GM12878 (cell line): ENCODE data around the gene HPSE2. TPM values are rescaled to one million over a fixed set of nuclear protein-coding genes. Genes with fewer than 3 reads are reported as not detected.

Source experiments
- ATAC-seq: fragments of 200-7000 bp; cut with Tn5 transposase; 3 replicates; pipeline ENCODE4 v1.9.1; 2020; ENCODE audit warnings: mild to moderate bottlenecking, moderate library complexity
- BruUV-seq: library from RNA; stranded (reverse); fragments of 400-500 nt; replicated peaks from 2 replicates; lab custom pipeline; 2021; lab: Mats Ljungman, UMichigan
- CTCF ChIA-PET: fragments of 300-600 bp; sonication (Branson Sonifier 250); formaldehyde crosslinking; extraction: SDS; loops from one replicate; lab custom pipeline; 2021; ENCODE audit warnings: inconsistent platforms; lab: Yijun Ruan, JAX
- POLR2A ChIA-PET: fragments of 350-600 bp; formaldehyde crosslinking; extraction: SDS; loops from one replicate; lab custom pipeline; 2021; ENCODE audit warnings: inconsistent platforms; lab: Charles Lee
- RAD21 ChIA-PET: fragments of 300-600 bp; sonication (Branson Sonifier 250); formaldehyde crosslinking; loops from one replicate; lab custom pipeline; 2023; ENCODE audit warnings: antibody characterized with exemption; ENCODE audit not compliant: unreplicated experiment; lab: Charles Lee
- SMC1A ChIA-PET: fragments of 300-600 bp; sonication (Branson Sonifier 250); formaldehyde crosslinking; loops from one replicate; lab custom pipeline; 2023; ENCODE audit not compliant: unreplicated experiment, uncharacterized antibody; lab: Charles Lee
- DNase-seq: peaks from one replicate; pipeline ENCODE4 v3.0.0-alpha.2; 2011; ENCODE audit warnings: low read depth, low spot score
- FAIRE-seq: peaks from 3 replicates; lab custom pipeline; 2011; peaks lifted over from hg19 to GRCh38; lab: Jason Lieb, UNC
- H2AFZ ChIP-seq: 2 replicates; pipeline ENCODE4 v1.6.0; 2011; ENCODE audit warnings: low read depth, low read length, control low read depth; ENCODE audit not compliant: control insufficient read depth
- H3K27ac ChIP-seq: 2 replicates; pipeline ENCODE4 v1.5.1; 2011; ENCODE audit warnings: control low read depth; ENCODE audit not compliant: control insufficient read depth, insufficient read depth
- H3K27me3 ChIP-seq, 2 experiments: replicated peaks in 1 of 2; 2 replicates each; pipeline versions ENCODE4 v1.6.0 to v1.6.1; 2011; ENCODE audit warnings: low read length in 1 of 2; ENCODE audit not compliant: control insufficient read depth in 2 of 2, insufficient read depth in 2 of 2
- H3K36me3 ChIP-seq, 2 experiments: 2 replicates each; pipeline ENCODE4 v1.5.1; 2011; ENCODE audit warnings: low read length in 1 of 2; ENCODE audit not compliant: control insufficient read depth in 2 of 2, insufficient read depth in 2 of 2
- H3K4me1 ChIP-seq: 2 replicates; pipeline ENCODE4 v1.6.1; 2011; ENCODE audit warnings: mild to moderate bottlenecking, low read length, moderate library complexity, mixed read lengths; ENCODE audit not compliant: control insufficient read depth, insufficient read depth
- H3K4me2 ChIP-seq: 2 replicates; pipeline ENCODE4 v1.6.0; 2011; ENCODE audit warnings: control low read depth; ENCODE audit not compliant: control insufficient read depth, insufficient read depth
- H3K4me3 ChIP-seq: fragments of 200-600 bp; sonication (generic); 2 replicates; pipeline ENCODE4 v1.5.1; 2016
- H3K79me2 ChIP-seq: 2 replicates; pipeline ENCODE4 v1.6.0; 2011; ENCODE audit warnings: low read length; ENCODE audit not compliant: control insufficient read depth, insufficient read depth
- H3K9ac ChIP-seq: 2 replicates; pipeline ENCODE4 v1.8.0; 2011; ENCODE audit warnings: low read length, control low read depth, mixed read lengths; ENCODE audit not compliant: control insufficient read depth, insufficient read depth
- H3K9me3 ChIP-seq: replicated peaks from 3 replicates; pipeline ENCODE4 v1.5.1; 2011; ENCODE audit warnings: mild to moderate bottlenecking, low read length; ENCODE audit not compliant: control insufficient read depth, insufficient read depth
- H4K20me1 ChIP-seq: 2 replicates; pipeline ENCODE4 v1.6.0; 2011; ENCODE audit not compliant: control insufficient read depth, insufficient read depth
- ATF2 ChIP-seq: IDR thresholded peaks from 2 replicates; pipeline ENCODE4 v1.6.1; 2012; ENCODE audit warnings: low read length, inconsistent platforms
- CHD2 ChIP-seq: IDR thresholded peaks from 2 replicates; pipeline ENCODE4 v1.6.1; 2011; ENCODE audit warnings: low read depth, low read length, improper control_type of control experiment, borderline replicate concordance
- CREB1 ChIP-seq: IDR thresholded peaks from 2 replicates; pipeline ENCODE4 v1.6.1; 2012; ENCODE audit warnings: low read depth, mild to moderate bottlenecking, inconsistent platforms
- CTCF ChIP-seq, 3 experiments: IDR thresholded peaks in 2 of 3; conservative IDR thresholded peaks in 1 of 3; 2 replicates each; pipeline ENCODE4 v1.5.1; 2011; ENCODE audit warnings: low read depth in 3 of 3, low read length in 3 of 3, mild to moderate bottlenecking in 3 of 3, control low read depth in 2 of 3, moderate library complexity in 2 of 3, inconsistent platforms in 1 of 3, mixed read lengths in 1 of 3; ENCODE audit not compliant: control insufficient read depth in 2 of 3, insufficient read depth in 1 of 3; ENCODE audit errors: extremely low read depth in 1 of 3
- E4F1 ChIP-seq: fragments of 450-650 bp; IDR thresholded peaks from 2 replicates; pipeline ENCODE4 v1.6.1; 2018; ENCODE audit warnings: borderline replicate concordance, mild to moderate bottlenecking; ENCODE audit not compliant: partially characterized antibody
- EED ChIP-seq: sonication (generic); IDR thresholded peaks from 2 replicates; pipeline ENCODE4 v1.6.1; 2016; ENCODE audit warnings: antibody characterized with exemption, low read depth
- HDAC2 ChIP-seq: fragments of 200-600 bp; sonication (generic); IDR thresholded peaks from 2 replicates; pipeline ENCODE4 v1.6.1; 2017
- MEF2B ChIP-seq: fragments of 450-650 bp; IDR thresholded peaks from 2 replicates; pipeline ENCODE4 v1.6.1; 2018; ENCODE audit warnings: mild to moderate bottlenecking, moderate library complexity; ENCODE audit not compliant: partially characterized antibody, poor library complexity, severe bottlenecking
- POLR2AphosphoS2 ChIP-seq: IDR thresholded peaks from 2 replicates; pipeline ENCODE4 v1.6.1; 2011; ENCODE audit warnings: low read depth, mild to moderate bottlenecking, low read length, improper control_type of control experiment, moderate library complexity
- PRDM15 ChIP-seq: fragments of 450-650 bp; formaldehyde crosslinking; IDR thresholded peaks from 2 replicates; pipeline ENCODE4 v1.4.0; 2020; ENCODE audit warnings: mild to moderate bottlenecking, moderate library complexity
- RFX5 ChIP-seq: IDR thresholded peaks from 2 replicates; pipeline ENCODE4 v1.6.1; 2011; ENCODE audit warnings: low read depth, low read length, improper control_type of control experiment
- RUNX3 ChIP-seq: IDR thresholded peaks from 2 replicates; pipeline ENCODE4 v1.6.1; 2012; ENCODE audit warnings: low read length, inconsistent platforms
- SMARCA5 ChIP-seq: fragments of 450-650 bp; IDR thresholded peaks from 2 replicates; pipeline ENCODE4 v1.6.1; 2017; ENCODE audit warnings: mild to moderate bottlenecking
- SREBF2 ChIP-seq: IDR thresholded peaks from 2 replicates; pipeline ENCODE4 v1.6.1; 2012; ENCODE audit warnings: mild to moderate bottlenecking, low read length
- YBX1 ChIP-seq: fragments of 450-650 bp; IDR thresholded peaks from 2 replicates; pipeline ENCODE4 v1.6.1; 2016; ENCODE audit warnings: antibody characterized with exemption
- ZNF384 ChIP-seq: IDR thresholded peaks from 2 replicates; pipeline ENCODE4 v1.6.1; 2012; ENCODE audit warnings: low read depth, mild to moderate bottlenecking, low read length, improper control_type of control experiment, borderline replicate concordance
- in situ Hi-C: fragments of 300-500 bp; cut with MboI; formaldehyde crosslinking; loops from 9 replicates; pipeline ENCODE4 v1.14.3; 2018; ENCODE audit warnings: mixed read lengths
- intact Hi-C: fragments of 100-400 bp; cut with micrococcal nuclease; formaldehyde crosslinking; loops from one replicate; pipeline ENCODE4 v1.14.2; 2022; ENCODE audit not compliant: unreplicated experiment
- polyA plus RNA-seq, 11 experiments: library from polyadenylated mRNA; depleted of rRNA in 4 of 11; unstranded in 6 of 11; stranded (reverse) in 5 of 11; fragments of >200 nt; fragmentation: Nextera tagmentation in 4 of 11; fragmentation: Illumina TruSeq in 1 of 11; extraction: Ambion mirVana in 4 of 11; extraction: Trizol in 1 of 11; gene quantifications; 1 replicate in 1 of 11; 2 replicates in 10 of 11; pipeline versions ENCODE4 v1.2.1 to v1.2.3, GENCODE V29; 2011 to 2016; ENCODE audit warnings: inconsistent platforms in 2 of 11, missing spikeins in 2 of 11, low read depth in 1 of 11
- total RNA-seq, 4 experiments: library from RNA; depleted of rRNA in 3 of 4; stranded (reverse); fragments of >200 nt in 3 of 4; fragmentation: Illumina TruSeq in 1 of 4; extraction: Trizol in 1 of 4; gene quantifications; 2 replicates each; pipeline versions ENCODE4 v1.2.1 to v1.2.3, GENCODE V29; 2013 to 2021

HPSE2 gene
- total and polyA plus RNA-seq, 10 of the 15 experiments (the other 5 are each of a cell fraction or from before 2014, with no cell fraction given): 0.06 TPM; not detected in 9

- TF ChIP-seq E4F1 (no peak), SREBF2 (no peak), HDAC2 (no peak)
Measured at GRCh38 chr10:98582363-98582762, 653.3 kb downstream of the HPSE2 start (continued).

DNA sequence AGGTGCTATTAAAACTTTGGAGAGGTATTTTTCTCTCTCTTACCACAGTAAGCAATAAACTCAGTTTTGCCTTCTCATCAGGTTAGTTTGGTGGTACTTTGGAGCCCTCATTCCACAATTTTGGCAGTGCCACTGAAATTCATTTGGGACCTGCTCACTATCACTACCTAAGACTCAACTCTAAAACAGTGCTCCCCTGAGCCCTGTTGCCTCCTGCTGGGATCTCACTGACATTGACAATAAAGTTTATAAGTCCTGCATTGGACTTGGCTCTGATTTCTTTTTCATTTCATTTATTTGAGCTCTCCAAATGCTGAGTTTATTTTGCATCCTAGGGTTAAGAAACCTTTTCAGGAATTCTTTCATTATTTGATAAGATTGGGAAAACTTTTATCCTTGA lies 658.1 kb downstream of the HPSE2 start:
- Histone ChIP-seq H3K36me3 (no peaks in the 10 kb centered on the region), H3K79me2 (no peaks in the 10 kb centered on the region), H4K20me1 (no peaks in the 10 kb centered on the region), H3K4me3 (no peak overlapping the region), H3K27me3 (no peaks in the 10 kb centered on the region), H3K9ac (no peak overlapping the region), H3K27ac (no peak overlapping the region), H3K9me3 (no peaks in the 10 kb centered on the region), H3K4me1 (no peaks in the 10 kb centered on the region), H3K4me2 (no peak overlapping the region), H2AFZ (no peak overlapping the region)
- FAIRE-seq (no peak), ATAC-seq (no peak), DNase-seq (no peak)
- ChIA-PET CTCF (no interaction called here), POLR2A (no interaction called here), RAD21 (no interaction called here), SMC1A (no interaction called here)
- intact Hi-C loops (no loop called here), in situ Hi-C loops (no loop called here)
- no TSS peak for BruUV-seq
- TF ChIP-seq CHD2 (no peak), ATF2 (no peak), CTCF (IDR thresholded peaks at IDR 0.05 in 2 of 3, conservative IDR thresholded peaks at IDR 0.05 in 1 of 3; ENCODE audit: control insufficient read depth in 2 of 3, extremely low read depth in 1 of 3, insufficient read depth in 1 of 3, low read depth in 3 of 3, low read length in 3 of 3) (no peak), SMARCA5 (no peak), YBX1 (no peak), POLR2AphosphoS2 (no peak), ZNF384 (no peak), EED (no peak), PRDM15 (no peak), MEF2B (no peak), CREB1 (no peak), RUNX3 (no peak), RFX5 (no peak)
